Measurements from ENCODE around the gene SMYD4.
"Not testable (repeated sequence)": the region's sequence is repeated elsewhere in the genome, so short reads cannot be mapped to it uniquely, and the experiment has no call there.

Gene SMYD4

DNA sequence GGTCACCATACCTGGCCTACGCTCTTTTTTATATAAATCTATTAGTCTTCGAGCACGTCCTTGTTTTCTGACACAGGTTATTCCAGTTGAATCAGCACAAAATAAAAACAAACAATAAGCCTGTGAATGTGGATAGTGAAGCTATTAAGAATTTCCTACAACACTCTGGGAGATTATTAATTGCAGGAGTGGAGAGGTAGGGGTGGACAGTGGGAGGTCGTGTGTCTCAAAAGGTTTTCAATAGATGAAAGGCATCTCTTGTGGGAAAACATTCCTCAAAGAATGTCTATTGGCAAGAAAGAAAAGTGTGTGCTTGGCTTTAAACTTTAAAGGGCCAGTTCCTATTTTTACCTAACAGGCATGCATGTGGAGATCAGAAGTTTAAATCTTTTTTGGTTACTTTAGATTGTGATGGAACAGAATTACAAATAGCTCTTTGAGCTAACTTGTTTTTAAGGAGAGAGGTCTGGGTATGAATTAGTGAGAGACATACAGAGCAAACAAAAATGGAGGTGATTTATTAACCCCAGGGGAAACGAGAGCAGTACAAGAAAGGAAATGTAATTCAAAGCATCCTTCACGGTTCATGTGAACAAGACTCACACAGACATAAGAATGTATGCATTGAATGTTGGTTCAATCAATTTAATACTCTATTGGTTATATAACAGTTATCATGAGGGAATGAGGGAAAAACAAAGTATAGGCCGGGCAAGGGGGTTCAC, 9.0 kb downstream of the SMYD4 start:
- no peak for DNase-seq

DNA sequence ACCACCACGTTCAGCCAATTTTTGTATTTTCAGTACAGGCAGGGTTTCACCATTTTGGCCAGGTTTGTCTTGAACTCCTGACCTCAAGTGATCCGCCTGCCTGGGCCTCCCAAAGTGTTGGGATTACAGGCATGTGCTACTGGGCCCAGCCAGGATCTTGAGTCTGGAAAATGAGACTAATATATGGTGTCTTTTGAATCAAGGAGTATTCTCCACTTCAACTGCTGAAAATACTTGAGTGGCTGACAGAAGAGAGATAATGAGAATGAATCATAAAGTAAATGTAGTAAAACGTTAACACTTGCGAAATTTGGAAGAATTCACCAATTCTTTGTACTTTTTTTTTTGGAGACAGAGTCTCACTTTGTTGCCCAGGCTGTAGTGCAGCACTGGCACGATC, 16.6 kb downstream of the SMYD4 start:
- DNase-seq, result no peak

DNA sequence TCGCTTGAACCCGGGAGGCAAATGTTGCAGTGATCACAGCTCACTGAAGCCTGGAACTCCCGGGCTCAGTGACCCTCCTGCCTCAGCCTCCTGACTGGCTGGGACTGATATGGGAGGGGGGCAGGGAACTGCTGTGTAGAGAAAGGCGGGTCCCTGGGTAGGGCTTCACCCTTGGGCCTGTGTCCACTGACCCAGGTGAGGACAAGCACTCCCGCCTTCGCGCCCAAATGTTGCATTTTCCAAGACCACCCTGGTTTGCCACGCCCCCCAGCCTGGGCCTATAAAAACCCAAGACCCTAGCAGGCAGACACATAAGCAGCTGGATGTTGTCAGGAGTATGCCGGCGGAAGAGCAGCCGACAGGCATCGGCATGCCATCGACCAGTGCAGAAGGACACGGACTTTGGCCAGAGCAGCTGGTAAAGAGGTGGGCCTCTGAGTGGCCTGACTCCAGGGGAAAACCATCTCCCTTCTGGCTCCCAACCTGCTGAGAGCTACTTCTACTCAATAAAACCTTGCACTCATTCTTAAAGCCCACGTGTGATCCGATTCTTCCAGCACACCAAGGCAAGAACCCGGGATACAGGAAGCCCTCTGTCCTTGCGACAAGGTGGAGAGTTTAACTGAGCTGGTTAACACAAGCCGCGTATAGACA, 19.1 kb downstream of the SMYD4 start:
- no peak for DNase-seq

DNA sequence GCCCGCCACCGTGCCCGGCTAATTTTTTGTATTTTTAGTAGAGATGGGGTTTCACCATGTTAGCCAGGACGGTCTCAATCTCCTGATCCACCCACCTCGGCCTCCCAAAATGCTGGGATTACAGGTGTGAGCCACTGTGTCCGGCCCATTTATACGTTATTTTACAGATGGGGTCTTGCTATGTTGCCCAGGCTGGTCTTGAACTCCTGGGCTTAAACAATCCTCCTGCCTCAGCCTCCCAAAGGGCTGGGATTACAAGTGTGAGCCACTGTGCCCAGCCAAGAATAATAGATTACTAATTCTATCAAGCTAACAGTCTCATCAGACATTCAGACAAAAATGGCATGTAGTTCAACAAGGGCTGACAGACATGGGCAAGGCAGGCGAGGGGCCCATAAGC, 19.9 kb downstream of the SMYD4 start:
- DNase-seq, result not testable (repeated sequence)

DNA sequence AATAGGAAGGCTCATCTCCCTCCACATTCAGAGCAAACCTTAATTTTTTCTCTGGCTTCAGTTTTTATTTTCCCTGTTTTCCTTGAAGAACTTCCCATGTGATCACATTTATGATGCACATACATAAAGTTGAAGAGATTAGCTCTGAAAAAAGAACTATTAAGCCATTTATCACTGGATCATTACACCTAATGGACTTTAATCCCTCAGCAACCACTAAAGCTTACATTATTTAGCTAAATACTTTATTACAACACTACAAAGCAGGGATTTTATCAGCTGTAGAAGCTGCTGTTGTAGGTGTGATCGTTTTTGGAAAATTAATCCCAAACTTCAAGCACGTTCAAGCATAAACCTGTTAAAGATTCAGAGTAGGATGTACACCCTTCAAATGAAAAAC, 21.1 kb downstream of the SMYD4 start:
- no peak for DNase-seq

DNA sequence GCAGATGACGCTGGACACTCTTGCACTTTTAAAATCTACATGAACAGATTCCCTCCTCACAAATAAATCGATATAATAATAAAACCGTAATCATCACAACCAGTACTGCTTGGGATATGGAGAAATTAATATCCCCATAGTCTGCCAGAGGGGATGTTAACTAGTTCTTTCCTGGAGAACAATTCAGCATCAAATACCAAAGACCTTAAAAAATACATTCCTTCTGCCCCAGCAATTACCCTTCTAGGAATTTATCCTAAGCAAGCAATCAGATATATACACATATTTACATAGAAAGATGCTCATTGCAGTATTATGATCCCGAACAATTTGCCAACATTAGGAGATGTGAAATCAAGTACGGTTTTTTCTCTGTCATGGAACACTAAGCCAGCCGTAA, 21.8 kb downstream of the SMYD4 start:
- DNase-seq, result no peak

DNA sequence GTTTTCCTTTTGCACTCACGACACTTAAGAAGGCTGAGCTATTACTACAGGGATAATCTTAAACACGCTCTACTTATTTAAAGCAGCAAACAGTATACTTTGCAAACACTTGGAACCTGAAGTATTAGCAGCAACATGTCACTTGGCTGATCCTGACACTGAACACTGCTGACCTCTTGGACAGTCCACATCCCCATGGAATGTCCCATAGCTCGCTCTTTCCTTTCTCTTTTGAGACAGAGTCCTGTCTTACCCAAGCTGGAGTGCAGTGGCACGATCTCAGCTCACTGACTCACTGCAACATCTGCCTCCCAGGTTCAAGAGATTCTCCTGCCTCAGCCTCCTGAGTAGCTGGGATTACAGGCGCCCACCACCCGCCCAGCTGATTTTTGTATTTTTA, 26.4 kb downstream of the SMYD4 start:
- no peak for DNase-seq

DNA sequence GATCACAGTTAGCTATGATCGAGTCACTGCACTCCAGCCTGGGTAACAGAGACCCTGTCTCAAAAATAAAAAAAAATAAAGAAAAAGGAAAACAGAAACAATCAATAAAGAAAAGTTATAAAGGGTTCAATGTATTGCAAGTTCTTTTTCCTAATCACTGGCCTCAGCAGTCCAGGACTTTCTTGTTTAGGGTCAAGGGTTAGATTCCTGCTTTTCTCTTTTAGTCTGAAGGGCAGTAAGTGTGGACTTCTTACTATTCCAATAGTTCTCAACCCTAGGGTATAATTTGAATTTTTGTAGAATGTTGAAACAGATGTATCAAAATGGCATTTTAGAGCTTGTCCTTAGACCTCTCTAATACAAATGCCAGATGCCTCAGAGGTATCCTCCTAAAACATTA, 27.3 kb downstream of the SMYD4 start:
- no peak for DNase-seq

DNA sequence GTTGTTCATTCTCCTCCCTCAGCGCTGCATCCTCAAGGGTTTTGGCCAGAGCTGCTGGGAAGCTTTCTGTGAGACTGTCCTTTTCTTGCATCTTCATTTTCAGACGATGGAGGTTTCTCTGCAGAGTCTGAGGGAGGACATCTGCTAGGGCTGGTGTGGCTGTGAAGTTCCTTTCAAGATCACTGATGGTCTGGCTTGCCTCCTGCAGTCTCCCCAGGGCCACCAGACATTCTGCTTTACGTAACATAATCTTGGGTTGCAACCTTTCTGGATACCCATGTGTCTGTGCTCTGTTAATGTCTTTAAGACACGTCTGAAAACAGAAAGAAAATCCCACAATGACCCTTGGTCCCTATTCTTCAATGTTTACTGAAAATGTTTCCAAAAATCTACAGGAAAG, 29.0 kb downstream of the SMYD4 start:
- no peak for DNase-seq

DNA sequence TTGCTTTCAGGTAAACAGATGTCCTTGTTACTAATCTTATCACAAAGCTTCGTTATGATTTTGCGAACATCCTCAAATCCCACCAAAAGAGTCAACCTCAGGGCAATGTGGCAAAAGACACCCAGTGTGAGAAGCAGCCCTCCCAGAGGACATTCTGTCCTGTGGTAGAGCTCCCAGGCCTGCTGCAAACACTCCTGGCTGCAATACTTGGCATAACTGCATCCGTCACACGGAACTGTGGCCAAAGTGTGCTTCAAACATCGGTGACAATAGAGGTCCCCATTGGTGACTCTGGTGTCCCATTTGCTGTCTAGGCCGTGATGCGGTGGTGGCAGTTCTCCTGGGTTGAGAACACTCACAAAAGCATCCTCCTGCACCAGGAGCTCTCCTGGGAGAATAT, 29.5 kb downstream of the SMYD4 start:
- DNase-seq, result no peak

DNA sequence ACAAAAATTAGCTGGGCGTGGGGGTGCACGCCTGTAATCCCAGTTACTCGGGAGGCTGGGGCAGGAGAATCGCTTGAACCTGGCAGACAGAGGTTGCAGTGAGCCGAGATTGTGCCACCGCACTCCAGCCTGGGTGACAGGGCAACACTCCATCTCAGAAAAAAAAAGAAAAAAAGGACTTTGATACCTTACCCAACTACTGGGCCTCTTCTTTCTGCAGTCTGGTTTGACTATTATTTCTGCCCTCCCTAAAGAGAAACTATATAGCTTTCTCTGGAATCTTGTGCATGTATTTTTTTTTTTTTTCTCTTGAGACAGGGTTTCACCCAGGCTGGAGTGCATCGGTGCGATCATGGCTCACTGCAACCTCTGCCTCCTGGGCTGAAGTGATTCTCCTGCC, 31.9 kb downstream of the SMYD4 start:
- DNase-seq, result not testable (repeated sequence)

DNA sequence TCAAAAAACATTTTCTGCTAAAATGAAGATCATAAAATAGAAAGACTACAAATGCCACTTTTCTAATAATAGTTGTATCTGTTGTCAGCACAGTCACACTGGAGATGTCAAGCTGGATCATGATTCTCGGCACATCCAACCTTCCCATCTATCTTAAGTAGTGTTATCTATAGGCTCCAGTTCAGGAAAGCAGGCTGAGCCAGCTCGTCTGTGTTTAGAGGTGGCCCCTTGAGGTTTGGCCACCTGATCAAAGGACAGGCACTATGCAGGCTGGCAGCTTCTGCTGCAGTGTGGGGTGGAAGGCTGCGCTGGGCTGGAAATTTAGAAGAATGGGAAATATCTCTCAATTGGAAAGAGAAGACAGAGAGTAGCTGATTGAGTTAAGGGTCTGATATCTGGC, 32.4 kb downstream of the SMYD4 start:
- no peak for DNase-seq

DNA sequence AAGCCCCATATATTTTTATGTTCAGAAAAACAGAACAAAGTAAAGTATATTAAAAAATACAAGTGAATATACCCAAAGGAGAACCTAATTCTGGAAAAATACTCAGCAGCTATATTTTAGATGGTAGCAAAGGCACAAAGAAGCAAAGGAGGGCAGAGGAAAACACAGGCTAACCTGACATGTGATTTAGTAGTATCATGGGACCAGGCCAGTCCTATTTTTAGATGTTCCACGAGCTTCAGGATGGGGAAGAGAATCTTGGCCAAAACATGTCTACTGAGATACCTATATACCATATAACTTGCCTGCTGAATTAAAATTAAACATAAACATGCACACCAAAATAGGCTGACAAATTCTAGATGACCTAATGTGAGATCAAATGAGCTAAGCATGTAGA, 32.9 kb downstream of the SMYD4 start:
- DNase-seq, result no peak

DNA sequence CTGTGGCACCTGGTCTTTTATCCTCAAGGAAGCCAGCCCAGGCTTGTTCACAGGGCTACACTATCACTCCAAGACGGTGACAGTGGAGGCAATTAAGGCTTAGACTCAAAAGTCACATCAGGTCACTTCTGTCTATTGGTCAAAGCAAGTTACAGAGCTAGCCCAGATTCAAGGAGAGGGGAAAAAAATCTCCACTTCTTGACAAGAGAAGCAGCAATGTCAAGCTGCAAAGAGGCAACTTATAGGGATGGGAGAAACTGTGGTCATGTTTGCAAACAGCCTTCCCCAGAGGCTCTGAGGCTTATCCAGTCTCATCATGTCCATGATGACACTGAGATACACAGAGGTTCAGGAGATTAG, 36.3 kb downstream of the SMYD4 start:
- no peak for DNase-seq

DNA sequence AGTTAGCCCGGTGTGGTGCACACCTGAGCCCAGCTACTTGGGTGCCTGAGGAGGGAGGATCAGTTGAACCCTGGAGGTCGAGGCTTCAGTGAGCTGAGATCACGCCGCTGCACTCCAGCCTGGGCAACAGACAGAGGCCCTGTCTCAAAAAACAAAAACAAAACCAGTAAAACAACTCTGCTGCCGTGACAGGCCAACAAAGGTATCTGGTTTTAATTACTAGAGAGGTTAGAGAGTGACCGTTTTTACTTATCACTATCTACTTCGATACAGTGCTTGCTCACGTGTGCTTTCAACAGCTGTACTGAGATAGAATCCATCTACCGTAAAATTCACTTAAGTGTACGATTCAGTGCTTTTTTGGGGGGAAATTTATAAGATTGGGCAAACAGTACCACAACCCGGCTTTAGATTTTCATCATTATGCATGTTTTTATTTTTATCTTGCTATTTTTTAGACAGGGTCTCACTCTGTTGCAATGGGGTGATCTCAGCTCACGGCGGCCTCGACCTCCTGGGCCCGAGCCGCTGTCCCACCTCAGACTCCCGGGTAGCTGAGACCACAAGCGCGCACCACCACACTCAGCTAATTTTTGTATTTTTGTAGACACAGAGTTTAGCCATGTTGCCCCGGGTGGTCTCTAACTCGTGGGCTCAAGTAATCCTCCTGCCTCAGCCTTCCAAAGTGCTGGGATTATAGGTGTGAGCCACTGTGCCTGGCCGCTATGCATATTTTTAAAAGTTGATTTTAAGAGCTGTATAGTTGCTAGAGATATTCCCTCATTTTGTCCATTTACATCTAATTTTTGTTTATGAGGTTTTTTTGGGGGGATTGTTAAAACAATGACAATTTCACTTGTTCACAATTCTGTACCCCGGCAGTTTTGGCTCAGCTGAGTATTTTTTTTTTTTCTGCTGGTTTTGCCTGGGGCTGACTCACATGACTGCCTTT, 36.9 kb downstream of the SMYD4 start:
- DNase-seq, result no peak

DNA sequence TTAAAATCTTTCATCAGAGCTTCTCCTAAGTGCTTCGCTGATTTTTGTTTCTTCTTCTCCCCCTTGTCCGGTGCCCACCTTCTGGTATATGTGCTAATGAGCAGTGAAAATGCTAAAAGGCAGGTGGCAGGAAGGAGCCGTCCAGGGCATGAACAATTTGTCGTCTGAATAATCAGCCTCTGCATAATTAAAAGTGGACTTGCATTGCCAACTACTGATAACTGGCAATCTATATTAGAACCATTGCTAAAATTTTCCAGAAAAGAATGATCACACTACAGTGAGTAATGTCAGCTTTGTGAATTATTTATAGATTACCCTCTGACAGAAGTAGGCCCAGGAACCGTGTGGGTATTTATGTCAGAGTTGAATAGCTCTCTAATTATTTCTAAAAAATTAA, 39.8 kb downstream of the SMYD4 start:
- DNase-seq, result no peak

DNA sequence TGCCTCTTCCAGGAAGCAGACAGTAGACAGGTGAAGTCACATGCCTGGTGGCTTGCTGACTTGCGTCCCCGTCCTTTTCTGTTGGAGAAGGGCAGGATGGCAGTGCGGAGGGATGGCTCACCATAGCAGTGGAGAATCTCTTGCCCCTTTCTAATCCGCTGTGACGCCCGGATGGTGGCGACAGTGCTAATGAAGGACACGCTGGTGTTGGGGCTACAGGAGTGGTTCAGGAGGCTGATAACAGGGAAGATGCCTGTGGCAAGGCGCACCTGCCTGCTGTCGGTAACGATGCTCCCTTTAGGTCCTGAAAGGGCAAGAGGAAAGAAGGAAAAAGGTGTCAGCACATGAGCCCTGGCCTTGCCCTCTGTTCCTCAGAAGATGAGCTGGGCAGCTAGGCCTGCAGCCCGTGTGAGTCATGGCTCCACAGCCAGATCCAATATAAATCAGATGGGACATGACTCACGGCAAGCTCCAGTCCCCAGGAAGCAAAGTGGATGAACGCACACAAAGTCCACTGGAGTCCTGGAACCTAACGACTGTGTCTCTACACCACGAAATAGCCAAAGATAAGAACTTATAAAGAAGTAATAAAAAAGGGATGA, 42.3 kb downstream of the SMYD4 start:
- DNase-seq, result no peak

DNA sequence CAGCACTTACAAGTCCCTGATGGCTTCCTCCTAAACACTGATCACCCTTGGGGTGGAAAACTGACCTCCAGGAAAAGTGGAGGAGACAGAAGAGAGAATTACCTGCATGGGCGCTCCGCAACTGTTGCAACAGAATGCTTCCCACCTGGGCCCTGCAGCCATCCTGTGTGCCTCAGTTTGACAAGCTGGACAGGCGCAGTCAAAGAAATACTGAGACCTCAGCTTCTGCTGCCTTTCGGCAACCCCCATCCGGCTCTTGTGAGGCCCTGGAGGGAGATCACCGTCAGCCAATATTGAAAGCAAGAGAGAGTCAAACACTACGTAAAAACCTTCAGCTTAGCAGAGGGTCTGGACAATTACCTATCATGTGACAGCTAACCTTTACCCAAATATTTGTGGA, 43.0 kb downstream of the SMYD4 start:
- DNase-seq, result no peak

DNA sequence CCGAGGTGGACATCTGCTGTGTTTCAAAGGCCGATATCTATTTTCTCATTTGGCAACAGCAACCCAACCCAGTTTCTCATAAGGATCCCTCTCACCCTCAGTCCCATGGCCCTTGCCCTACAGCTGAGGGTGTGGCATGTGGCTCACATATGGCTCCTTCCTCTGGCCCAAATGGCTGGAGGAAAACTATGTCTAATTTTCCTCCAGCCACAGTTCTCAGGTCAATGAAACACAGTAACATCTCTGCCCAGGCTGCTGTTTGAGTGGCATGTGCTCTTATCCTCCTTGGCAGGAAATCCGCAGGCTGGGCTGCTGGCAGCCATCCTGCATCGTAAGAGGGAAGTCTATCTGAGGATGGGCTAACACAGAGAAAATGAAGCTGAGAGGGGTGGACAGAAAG, 43.8 kb downstream of the SMYD4 start:
- DNase-seq, result no peak

DNA sequence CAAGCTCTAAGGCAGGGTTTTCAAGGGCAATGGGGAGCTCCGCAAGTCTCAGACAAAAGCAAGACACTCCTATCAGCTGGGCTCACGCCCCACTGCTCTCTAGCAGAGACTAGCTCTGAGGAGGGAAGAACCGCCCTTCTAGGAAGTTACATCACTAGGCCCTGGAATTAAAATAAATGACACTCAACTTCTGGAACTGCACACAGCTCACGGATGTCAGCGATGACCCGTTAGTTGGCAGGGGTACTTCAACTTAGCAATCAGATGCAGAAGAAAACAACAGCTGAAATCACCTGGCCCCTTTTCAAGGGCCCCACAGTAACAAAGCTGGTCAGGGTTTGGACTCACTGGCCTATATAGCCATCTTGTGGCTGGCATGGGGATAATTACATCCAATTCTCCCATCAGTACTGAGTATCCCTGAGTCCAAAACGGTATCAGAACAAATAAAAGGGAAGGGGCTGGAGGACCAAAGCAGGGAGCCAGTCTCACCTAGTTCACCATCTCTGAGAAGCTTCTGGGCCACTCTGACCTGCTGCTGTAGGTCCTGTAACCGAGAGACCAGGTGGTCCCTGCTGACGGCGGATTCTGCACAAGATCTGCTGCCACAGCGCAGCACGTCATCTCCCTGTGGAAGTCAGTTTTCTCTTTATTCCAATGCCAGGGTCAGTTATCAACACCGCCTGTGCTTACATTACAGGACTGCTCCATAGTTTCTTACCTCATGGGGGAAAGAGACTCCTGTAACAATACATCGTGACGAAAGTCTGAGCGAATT, 45.7 kb downstream of the SMYD4 start:
- no peak for DNase-seq

DNA sequence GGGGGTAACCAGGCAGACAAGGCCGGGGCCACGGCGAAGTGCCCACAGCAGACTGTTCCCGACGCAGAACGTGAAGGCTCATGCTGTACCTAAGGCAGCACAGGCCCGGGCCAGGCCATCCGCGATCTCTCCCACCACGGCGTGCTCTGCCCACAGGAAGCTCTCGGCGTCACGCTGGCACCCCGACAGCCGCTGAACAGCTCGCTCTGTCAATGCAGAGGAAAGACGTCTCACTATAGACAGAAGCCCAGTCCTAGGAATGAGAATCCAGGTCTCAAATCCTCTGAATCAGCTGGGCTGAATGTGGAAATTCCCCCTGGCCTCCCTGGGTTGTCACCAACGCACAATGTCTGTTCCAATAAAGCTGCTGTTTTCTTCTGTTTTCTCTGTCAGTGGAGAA, 46.4 kb downstream of the SMYD4 start:
- no peak for DNase-seq

DNA sequence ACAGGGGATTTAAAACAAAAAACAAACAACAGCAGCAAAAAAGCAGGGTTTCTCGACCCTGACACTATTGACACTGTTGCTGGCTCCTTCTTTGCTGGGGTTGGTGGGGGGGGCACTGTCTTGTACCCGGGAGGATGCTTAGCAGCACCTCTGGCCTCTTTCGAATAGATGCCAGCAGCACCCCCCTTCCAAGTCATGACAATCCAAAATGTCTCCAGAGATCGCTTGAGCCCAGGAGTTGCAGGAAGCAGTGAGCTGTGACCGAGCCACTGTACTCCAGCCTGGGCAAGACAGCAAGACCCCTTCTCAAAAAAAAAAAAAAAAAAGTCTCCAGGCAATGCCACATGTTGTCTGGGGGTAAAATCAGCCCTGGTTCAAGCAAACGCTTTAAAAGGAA, 47.5 kb downstream of the SMYD4 start:
- DNase-seq, result no peak
